NCI-H1436 (cell line): ENCODE results near the gene CROCC2.

ENCODE experiments used
- DNase-seq: peaks from one replicate; lab custom pipeline; 2025; lab: John Stamatoyannopoulos, UW

CROCC2 gene

DNA sequence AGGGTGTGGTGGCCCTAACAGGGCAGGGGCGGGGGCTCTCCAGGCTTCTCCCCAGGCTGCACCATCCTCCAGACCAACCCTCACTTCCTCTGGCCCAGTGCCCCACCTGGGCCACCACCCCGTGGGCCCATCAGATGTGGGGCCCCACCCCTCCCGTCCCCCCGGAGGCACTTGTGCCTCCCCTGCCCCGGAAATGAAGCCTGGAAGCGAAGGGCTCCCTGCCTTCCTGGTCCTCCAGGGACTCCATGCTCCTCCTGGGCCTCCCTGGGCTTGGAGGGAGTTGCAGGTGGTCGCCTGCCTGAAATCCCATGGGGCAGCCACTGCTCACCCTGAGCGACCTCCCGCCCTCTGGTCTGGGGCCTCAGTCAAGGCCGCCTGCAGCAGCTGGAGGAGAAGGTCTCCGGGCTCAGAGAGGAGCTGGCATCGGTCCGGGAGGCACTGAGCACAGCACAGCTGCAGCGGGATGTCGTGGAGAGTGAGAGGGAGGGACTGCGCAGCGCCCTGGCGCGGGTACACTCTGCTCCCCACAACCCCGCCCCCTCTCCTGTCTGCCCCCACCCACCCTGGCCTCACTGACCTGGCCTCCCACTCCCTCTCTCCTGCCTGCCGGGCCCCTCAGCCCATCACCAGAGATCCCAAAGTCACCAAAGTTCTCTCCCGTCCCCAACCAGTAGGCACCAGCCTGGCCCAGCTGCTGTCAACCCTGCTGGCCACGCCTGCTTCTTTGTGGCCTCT, 28.0 kb downstream of the CROCC2 start:
- DNase-seq: no peak

DNA sequence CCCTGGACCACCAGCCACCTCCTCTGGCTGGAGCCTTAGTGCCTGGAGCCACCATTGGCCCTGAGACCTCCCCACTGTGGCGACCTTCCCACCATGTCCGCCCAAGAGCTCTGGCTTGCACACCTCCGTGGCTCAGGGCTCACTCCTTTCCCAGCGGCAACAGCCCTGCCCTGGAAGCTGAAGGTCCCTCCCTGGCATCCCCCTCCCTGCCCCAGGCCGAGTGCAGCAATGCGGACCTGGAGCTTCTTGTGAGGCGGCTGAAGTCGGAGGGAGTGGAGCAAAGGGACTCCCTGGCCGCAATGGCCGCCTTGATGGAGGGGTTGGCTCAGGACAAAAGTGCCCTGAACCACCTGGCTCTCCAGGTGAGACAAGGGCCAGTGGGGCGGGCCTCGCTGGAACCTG, 28.6 kb downstream of the CROCC2 start:
- no peak for DNase-seq

DNA sequence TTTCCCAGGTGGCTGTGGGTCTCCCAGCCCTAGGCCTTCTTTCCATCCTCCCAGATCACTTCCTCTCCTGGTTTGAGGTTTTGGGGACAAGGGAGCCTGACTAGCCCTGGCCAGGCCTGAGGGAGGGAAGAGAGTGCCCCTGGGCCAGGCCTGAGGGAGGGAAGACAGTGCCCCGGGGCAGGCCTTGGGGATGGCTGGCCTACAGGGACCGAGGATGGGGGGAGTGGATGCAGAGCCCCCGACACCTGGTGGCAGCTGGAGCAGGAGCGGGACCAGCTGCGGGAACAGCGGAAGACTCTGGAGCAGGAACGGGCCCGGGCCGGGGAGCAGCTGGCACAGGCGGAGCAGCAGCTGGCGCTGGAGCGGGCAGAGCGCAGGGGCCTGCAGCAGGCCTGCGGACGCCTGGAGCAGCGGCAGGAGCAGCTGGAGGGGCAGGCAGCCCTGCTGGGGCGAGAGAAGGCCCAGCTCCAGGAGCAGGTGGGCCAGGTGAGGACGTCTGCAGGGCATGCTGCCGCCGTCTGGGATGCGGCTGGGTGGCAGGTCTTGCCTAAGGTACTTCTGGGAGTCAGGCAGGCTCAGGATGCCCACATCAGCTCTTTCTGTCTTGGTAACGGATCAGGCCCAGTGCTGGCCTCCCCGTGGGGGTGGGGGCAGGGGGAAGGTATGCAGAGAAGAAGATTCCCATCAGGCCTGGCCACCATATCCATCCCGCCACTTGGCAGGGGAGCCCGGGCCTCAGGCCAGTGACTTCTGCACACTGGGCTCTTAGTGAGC, 29.2 kb downstream of the CROCC2 start:
- no peak for DNase-seq

DNA sequence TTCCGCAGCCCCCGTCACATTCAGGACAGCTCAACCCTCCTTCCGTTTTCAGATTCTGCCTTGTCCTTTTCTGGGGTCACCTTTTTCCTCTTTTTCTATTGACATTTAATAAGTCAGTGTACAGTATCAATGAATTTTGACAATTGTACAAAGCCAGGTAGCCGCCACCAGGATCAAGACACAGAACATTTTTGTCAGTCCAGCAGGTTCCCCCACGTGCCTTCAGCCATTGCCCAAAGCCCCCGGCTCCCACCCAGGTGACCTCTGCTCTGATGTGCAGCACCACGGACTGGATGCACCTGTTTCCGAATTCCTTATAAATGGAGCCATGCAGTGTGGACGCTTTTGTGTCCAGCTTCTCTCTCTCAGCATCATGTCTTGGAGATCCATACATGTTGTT, 30.0 kb downstream of the CROCC2 start:
- DNase-seq: no peak

DNA sequence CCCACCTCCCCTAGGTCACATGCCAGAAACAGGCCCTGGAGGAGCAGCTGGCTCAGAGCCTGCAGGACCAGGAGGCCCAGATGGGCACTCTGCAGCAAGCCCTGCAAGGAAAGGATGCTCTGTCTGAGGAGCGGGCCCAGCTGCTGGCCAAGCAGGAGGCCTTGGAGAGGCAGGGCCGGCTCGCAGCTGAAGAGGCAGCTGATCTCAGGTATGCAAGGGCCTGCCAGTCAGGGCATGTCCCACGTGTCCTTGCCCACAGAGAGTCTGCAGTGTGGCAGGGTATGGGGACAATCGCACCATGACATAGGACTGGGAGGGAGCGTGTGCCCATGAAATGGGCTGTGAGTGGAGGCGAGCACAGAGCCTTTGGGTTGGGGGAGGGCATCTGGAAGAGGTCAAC, 39.9 kb downstream of the CROCC2 start:
- no peak for DNase-seq

DNA sequence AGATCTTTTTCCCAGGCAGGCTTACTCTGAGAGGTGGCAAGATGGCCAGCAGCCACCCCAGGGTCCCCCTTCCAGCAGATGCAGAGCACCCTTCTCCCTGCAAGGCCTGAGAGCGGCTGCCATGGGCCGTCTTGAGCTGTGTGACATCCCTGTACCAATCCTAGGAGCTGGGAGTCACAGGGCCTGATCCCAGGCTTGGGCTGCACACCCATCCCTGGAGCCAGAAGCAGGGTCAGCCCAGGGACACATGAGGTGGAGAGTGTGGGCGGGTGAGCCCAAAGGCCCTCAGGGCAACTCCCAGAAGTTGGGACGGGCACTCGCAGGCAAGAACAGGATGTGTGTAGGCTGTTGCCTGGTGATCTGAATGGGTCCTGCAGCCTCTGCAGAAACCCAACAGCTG, 40.5 kb downstream of the CROCC2 start:
- DNase-seq: no peak

DNA sequence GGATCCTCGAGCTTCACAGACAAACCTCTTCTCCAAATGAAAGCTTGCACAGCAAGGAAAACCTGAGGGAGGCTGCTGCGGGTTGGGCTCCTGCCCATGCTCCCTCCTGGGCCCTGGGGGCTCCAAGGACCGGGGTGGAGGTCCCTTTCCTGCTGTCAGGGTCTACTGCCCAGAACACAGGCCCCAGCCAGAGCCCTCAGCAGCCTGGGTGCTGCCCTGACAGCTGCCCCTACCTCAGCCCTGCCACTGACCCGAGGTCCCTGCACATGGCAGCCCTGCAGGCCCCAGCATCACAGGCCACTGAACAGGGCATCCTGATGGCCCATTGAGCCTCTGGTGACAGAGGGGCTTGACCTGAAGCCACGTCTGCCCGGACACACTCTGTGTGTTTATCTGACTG, 41.0 kb downstream of the CROCC2 start:
- no peak for DNase-seq

DNA sequence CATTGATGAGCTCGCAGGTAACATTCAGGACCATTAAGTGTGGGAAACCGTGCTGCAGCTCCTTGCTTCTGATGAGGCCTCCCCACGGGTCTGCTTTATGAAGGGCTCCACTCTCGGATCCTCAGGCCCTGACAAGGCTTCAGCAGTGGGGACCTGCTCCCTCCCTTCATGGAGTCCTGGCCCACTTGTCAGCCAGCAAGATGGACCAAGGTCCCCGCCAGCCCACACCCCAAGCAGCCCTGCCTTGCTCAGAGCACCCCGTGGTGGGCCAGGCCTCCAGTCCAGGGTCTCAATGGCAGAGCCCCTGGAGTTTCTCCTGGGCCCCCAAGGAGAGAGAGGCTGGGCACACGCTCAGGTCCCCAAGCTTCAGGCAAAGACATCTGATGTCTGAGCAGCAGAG, 41.5 kb downstream of the CROCC2 start:
- no peak for DNase-seq

DNA sequence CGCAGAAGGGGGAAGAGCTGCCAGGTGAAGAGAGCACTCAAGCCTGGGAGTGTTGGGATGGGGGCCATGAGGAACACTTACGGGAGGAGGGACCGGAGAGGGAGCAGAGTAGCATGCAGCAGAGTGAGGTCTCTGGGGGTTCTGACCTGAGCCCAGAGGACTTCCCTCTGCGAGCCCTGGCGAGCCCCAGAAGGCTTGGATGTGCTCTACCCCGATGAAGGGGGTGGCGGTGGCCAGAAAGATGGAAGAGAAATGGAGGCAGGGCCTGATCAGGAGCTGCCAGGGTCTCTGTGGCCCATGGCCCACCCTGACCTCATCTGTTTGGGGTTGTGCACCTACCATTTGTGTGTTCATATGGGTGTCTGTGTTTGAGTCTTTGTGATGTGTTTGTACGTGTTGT, 42.0 kb downstream of the CROCC2 start:
- DNase-seq: no peak

DNA sequence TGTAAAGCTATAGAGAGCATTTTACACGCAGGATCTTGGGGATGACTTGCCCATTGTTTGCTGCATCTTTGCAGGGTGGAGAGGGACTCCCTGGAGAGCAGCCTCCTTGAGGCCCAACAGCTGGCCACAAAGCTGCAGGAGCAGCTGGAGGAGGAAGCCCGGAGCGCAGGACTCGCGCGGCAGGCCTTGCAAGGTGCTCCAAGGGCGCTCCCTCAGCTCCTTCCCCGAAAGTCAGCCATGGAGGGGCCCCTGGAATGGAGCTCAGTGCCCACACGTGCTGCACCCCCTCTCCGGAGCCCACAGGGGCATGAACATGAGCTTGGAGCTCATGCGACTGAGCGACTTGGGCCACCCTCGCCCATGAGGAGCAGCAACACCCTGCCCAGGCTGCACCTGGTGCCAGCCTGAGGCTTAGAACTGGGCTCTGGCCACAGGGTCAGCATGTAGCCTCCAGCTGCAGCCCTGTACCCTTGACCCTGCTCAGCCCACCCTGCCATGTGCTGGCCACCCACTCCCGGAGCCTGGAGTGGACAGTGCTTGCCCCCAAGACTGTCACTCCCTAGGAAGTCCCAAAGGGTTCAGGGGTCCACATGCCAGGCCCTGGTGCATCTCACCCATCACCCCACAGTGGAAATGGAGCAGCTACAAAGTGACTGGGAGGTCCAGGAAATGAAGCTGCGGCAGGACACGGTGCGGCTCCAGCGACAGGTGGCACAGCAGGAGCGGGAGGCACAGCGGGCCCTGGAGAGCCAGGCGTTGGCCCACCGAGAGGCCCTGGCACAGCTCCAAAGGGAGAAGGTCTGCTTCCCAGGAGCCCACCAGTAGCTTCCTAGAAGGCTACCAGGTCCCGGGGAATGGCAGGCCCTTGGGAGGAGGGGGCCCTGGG, 43.0 kb downstream of the CROCC2 start:
- DNase-seq: no peak

DNA sequence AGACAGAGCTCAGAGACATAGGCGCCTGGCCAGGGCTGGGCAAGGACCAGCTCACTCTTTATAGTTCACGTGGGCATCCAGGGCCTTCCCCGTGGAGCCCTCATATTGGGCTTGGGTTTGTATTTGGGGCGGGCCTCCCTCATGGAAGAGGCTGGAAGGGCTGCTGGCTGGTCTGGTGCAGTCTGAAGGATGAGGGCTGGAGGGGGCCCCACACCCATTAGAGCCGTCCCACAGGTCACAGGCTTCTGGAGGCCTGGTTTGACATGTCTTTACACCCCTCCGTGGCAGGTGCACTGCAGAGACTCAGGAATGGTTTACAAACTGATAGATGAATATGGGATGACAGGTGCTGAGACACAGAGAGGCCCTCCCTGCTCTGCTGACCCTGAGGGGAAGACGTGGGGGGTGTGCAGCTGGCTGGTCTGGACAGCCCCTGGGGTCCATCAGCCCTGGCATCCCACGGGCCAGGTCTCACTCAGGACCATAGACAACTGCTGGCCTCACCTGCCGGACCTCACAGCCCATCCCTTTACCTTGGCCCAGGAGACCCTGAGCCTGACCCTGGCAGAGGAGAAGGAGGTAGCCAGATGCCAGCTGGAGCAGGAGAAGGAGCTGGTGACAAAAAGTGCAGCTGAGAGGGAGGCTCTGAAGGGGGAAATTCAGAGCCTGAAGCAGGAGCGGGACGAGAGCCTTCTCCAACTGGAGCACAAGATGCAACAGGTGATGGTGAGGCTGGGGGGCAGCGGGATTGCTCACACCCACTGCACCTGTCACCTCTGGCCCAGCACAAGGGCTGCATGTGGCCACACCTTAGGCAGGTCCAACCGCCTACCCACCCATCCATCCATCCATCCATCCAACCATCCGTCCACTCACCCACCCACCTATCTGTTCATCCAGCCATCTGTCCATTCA, 43.9 kb downstream of the CROCC2 start:
- no peak for DNase-seq

DNA sequence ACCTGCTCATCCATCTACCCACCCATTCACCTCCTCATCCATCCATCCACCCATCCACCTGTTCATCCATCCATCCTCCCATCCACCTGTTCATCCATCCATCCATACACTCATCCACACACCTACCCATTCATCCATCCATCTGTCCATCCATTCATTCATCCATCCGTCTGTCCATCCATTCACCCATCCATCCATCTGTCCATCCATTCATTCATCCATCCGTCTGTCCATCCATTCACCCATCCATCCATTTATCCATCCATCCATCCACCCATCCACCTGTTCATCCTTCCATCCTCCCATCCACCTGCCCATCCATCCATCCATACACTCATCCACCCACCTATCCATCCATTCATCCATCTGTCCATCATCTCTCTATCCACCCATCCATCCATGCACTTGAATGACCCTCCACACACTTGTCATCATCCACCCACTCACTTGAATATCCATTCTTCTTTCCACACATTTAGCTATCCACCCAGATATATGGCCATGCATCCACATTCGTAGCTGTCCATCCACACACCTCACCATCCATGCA, 45.0 kb downstream of the CROCC2 start:
- DNase-seq: no peak

DNA sequence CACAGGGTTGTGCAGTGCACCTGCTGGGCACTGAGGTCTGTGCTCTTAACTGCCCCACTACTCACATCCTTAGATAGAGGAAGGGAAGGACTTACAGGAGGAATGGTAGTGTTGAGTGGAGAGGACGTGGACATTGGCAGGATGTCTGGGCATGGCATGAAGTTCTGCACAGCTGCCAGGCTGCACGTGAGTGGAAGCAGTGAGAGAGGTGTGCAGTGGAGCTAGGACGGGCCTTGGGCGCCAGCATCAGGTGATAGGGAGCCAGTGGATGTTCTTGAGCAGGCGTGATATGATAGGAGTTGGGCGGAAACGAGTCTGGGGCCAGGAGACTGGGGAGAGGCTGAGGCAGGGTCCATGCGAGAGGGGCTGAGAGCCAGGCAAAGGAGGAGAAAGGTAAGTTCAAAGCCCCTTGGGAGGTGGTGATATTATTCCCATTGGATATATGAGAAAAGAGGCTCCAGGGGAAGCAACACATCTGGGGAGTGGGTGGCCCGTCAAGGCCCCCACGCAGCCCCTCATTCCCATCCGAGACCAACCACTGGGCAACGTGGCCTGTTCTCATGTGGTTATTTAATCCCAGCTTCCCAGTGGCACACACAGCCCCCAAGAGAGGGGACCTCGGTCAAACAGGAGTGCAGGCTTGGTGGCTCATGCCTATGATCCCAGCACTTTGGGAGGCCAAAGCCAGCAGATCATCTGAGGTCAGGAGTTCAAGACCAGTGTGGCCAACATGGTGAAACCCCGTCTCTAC, 46.5 kb downstream of the CROCC2 start:
- no peak for DNase-seq

DNA sequence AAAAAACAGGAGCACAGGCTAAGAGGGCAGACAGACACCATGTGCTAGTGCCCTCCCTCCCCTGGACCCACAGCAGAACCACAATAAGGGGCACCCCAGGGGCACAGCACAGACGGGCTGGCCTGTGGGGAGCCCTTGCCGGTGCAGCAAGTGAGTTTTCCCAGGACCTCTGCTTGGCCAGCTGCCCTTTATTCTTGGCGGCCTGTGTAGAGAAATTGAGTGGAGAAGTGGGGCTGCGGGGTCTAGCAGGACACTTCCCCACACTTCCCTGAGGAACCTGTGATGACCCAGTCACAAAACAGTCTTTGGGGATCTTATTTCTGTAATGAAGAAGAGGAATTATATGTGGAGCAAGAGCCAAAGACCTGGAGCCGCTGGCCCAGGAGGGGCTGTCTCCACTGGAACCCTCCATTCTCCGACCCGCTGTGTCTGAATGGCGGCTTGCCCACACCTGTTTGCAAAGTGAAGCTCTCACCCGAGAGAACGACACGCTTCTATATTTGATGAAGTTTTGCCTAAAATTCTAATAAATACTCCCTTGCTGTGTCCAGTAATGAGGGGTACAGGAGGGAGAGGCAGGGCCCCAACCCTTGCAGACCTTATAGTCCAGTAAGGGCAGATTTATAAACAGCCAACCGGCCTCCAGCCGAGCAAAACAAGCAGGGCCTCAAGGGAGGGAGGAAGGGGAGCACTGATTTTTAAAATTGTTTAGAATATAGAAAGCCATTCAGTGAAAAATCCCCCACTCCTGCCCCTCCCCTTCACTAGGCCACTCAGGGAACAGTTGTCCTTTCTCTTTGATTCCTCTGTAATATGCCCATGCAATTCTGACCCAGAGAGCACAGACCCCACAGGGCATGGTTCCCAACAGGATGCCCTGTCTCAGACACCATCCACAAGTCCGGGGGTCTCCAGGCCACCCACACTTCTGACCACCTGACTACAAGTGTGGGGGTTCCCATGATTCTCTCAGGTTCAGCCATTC, 47.6 kb downstream of the CROCC2 start:
- DNase-seq: no peak

DNA sequence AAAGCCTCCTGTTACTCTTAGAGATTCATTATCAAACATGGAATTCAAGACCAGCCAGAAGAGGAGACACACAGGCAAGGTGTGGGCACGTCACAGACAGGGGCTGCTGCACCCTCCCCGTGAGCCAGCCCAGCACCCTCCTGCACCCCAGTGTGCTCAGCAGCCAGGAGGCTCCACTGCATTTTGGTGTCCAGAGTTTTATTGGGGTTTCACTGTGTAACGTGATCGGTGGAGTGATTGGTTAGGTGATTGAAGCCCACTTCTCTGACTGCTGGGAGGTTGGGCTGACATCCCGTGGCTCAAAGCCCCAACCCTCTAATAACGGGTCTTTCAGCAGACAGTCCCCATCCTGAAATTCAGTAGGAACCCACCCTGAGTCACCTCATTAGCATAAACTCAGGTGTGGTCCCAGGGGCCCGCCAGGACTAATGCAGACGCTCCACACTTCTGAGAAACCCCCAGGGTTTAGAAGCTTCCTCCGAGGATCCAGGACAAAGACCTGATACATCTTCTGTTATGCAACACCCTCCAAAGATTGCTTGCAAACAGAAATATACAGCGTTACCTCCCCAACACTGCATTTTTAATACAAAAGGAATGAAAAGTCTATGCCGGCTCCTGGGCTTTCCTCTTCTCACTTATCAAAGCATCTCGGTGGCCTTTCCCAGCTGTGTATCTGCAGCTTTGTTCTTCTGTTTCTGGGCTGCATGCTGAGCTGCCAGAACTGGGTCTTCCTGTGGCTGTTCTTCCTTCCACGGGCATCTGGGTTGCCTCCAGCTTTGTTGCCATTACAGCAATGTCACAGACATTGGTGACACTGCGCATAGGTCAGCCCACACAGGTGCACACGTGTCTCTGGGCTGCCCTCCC, 48.5 kb downstream of the CROCC2 start:
- DNase-seq: no peak

DNA sequence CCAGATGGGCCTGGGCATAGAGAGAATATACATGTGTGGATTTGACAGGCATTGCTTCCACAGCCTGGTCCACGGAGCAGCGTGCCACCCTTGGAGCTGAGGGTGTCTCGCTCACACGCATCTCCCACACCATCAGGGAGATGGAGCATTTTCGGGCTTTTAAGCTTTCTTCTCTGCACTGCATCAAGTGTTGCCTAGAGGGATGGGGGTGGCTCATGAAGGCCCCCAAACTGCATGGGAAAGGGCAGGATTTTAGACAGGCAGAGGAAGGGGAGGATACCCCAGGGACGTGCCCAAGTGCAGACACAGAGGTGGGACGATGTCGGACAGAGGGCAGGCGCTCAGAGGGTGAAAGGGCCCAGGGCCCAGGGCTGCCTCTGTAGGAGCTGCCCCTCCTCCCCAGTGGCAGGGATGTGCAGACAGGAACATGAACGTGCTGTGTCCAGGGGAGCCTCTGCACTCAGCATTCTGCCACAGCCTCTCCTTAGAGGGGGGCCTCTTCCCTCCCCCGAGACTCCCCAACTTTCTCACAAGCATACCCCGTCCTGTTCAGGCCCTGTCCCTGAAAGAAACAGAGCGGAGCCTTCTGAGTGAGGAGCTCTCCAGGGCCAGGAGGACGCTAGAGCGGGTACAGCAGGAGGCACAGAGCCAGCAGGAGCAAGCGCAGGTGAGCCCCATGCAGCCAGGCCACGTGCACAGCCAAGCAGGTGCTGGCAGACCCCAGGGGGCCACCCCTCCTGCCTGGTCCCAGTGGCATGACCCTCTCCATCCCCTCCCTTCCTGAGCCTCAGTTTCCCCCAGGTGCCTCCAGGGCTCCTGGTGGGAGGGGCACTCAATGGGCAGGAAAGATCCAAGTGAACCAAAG, 49.4 kb downstream of the CROCC2 start:
- no peak for DNase-seq

DNA sequence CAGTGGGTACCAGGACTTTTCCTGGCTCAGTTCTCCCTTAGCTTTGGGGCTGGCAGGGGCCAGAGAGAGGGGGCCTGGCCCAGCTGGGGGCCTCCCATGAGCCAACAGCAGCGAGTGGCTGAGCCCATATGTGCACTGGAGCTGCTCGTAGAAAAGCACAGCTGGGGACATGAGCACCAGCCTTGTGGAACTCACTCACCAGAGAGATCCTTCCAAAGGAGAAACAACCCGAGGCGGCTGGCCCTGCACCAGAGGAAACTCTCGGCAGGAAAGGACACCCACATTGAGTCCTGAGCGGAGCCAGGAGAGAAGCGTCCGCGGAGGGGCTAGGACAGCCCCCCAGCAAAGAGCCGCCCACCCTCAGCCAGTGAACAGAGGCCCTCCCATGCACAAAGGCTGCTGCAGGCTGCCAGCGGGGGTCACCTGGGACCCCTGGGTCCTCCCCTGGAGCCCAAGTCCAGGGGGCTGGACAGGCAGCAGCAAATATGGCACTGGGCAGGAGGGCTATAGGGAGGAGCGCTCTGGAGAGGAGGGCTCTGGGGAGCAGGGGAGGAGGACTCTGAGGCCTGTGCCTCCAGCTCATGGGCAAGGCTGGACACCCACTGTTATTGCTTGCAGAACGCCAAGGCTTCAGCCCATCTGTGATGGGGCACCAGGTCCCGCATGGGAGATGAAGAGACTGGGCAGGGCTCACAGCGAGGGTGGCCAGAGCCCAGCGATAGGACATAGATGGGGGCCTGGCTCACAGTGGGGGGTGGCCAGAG, 50.2 kb downstream of the CROCC2 start:
- DNase-seq: no peak
